HepG2 (cell line): ENCODE data around the gene NEURL1. TPM values are rescaled to one million over a fixed set of nuclear protein-coding genes. Genes with fewer than 3 reads are reported as not detected.

Experiments used
- ATAC-seq: fragments of 200-7000 bp; cut with Tn5 transposase; 3 replicates; pipeline ENCODE4 v1.9.1; 2020; ENCODE audit warnings: mild to moderate bottlenecking, moderate library complexity
- BruUV-seq: library from RNA; stranded (reverse); fragments of 400-500 nt; replicated peaks from 2 replicates; lab custom pipeline; 2021; lab: Mats Ljungman, UMichigan
- CTCF ChIA-PET: fragments of 300-600 bp; formaldehyde crosslinking; extraction: SDS; loops from one replicate; lab custom pipeline; 2021; ENCODE audit warnings: low total read pairs, inconsistent platforms, low intra/inter-chr PET ratio; lab: Yijun Ruan, JAX
- POLR2A ChIA-PET: fragments of 350-600 bp; sonication (Branson Sonifier 250); formaldehyde crosslinking; loops from one replicate; lab custom pipeline; 2020; ENCODE audit warnings: antibody characterized with exemption, inconsistent platforms; lab: Yijun Ruan, JAX
- DNase-seq: peaks from one replicate; pipeline ENCODE4 v3.0.0-alpha.2; 2015; ENCODE audit warnings: low spot score
- FAIRE-seq: peaks from 3 replicates; lab custom pipeline; 2011; peaks lifted over from hg19 to GRCh38; lab: Jason Lieb, UNC
- H2AFZ ChIP-seq: one replicate; pipeline ENCODE4 v1.6.1; 2011; ENCODE audit warnings: low read length, inconsistent platforms
- H3K27ac ChIP-seq: fragments of 300-600 bp; 3 replicates; pipeline ENCODE4 v1.8.0; 2011; ENCODE audit warnings: mixed run types, mild to moderate bottlenecking, mixed read lengths, low read length, inconsistent platforms; ENCODE audit not compliant: insufficient read depth; ENCODE audit errors: extremely low read length
- H3K27me3 ChIP-seq, 2 experiments: fragments of 200-600 bp in 1 of 2; 2 replicates in 1 of 2; 3 replicates in 1 of 2; pipeline versions ENCODE4 v1.6.0 to v1.8.0; 2011; ENCODE audit warnings: low read length in 2 of 2, mild to moderate bottlenecking in 2 of 2, moderate library complexity in 2 of 2, inconsistent platforms in 1 of 2; ENCODE audit not compliant: insufficient read depth in 2 of 2, control insufficient read depth in 1 of 2
- H3K36me3 ChIP-seq, 2 experiments: fragments of 200-600 bp in 1 of 2; replicated peaks in 1 of 2; 2 replicates in 1 of 2; 3 replicates in 1 of 2; pipeline versions ENCODE4 v1.5.1 to v1.8.0; 2011; ENCODE audit warnings: low read length in 2 of 2, inconsistent platforms in 1 of 2; ENCODE audit not compliant: insufficient read depth in 2 of 2, control insufficient read depth in 1 of 2
- H3K4me1 ChIP-seq: 2 replicates; pipeline ENCODE4 v1.5.1; 2012; ENCODE audit warnings: low read length, inconsistent platforms; ENCODE audit not compliant: insufficient read depth
- H3K4me2 ChIP-seq: 2 replicates; pipeline ENCODE4 v1.6.0; 2011; ENCODE audit warnings: low read depth, low read length, inconsistent platforms
- H3K4me3 ChIP-seq, 3 experiments: fragments of 200-600 bp in 1 of 3; sonication (generic), shearing (Covaris generic) in 1 of 3; replicated peaks in 1 of 3; 2 replicates each; pipeline ENCODE4 v1.5.1; 2011 to 2016; ENCODE audit warnings: low read length in 3 of 3, inconsistent platforms in 2 of 3, low read depth in 2 of 3, mild to moderate bottlenecking in 2 of 3, control low read depth in 1 of 3, mixed read lengths in 1 of 3; ENCODE audit not compliant: insufficient read depth in 1 of 3
- H3K79me2 ChIP-seq: one replicate; pipeline ENCODE4 v1.6.1; 2011; ENCODE audit warnings: low read length, inconsistent platforms; ENCODE audit not compliant: insufficient read depth
- H3K9ac ChIP-seq: 2 replicates; pipeline ENCODE4 v1.6.0; 2011; ENCODE audit warnings: mild to moderate bottlenecking, low read depth, low read length, inconsistent platforms; ENCODE audit not compliant: insufficient read depth
- H3K9me3 ChIP-seq: 2 replicates; pipeline ENCODE4 v1.5.1; 2012; ENCODE audit warnings: mild to moderate bottlenecking, low read length
- H4K20me1 ChIP-seq: 2 replicates; pipeline ENCODE4 v1.6.0; 2011; ENCODE audit warnings: inconsistent platforms, mild to moderate bottlenecking, low read length, moderate library complexity; ENCODE audit not compliant: insufficient read depth
- FIP1L1 ChIP-seq: fragments of 200-400 bp; formaldehyde crosslinking; IDR thresholded peaks from 2 replicates; pipeline ENCODE4 v1.6.1; 2018; ENCODE audit warnings: low read depth, mild to moderate bottlenecking, low read length, moderate library complexity, borderline replicate concordance; ENCODE audit not compliant: insufficient read depth
- MTF2 ChIP-seq: sonication (generic); formaldehyde crosslinking; IDR thresholded peaks from 2 replicates; pipeline ENCODE4 v1.5.0; 2020; ENCODE audit warnings: missing genetic modification reagents, borderline replicate concordance
- MYC ChIP-seq: sonication (generic); formaldehyde crosslinking; IDR thresholded peaks from 2 replicates; pipeline ENCODE4 v1.9.0; 2021; ENCODE audit warnings: missing genetic modification reagents, borderline replicate concordance
- ZBTB10 ChIP-seq: sonication (generic); formaldehyde crosslinking; IDR thresholded peaks from 2 replicates; pipeline ENCODE4 v1.4.0; 2020; ENCODE audit warnings: missing genetic modification reagents, borderline replicate concordance
- ZBTB2 ChIP-seq: sonication (generic); formaldehyde crosslinking; IDR thresholded peaks from 2 replicates; pipeline ENCODE4 v1.8.0; 2022; ENCODE audit warnings: low read depth, missing genetic modification reagents
- ZC3H13 ChIP-seq: sonication (generic); formaldehyde crosslinking; IDR thresholded peaks from 2 replicates; pipeline ENCODE4 v1.8.1; 2023; ENCODE audit warnings: mild to moderate bottlenecking, missing genetic modification reagents, moderate library complexity
- ZNF572 ChIP-seq: sonication (generic); formaldehyde crosslinking; IDR thresholded peaks from 2 replicates; pipeline ENCODE4 v1.5.1; 2020; ENCODE audit warnings: mild to moderate bottlenecking, missing genetic modification reagents
- ZNF580 ChIP-seq: IDR thresholded peaks from 2 replicates; pipeline ENCODE4 v1.6.1; 2016; ENCODE audit warnings: low read depth, borderline replicate concordance
- ZNF672 ChIP-seq: sonication (generic); formaldehyde crosslinking; IDR thresholded peaks from 2 replicates; pipeline ENCODE4 v1.8.1; 2022; ENCODE audit warnings: missing genetic modification reagents
- ZNF678 ChIP-seq: sonication (generic); formaldehyde crosslinking; IDR thresholded peaks from 2 replicates; pipeline ENCODE4 v1.4.0; 2020; ENCODE audit warnings: mild to moderate bottlenecking, missing genetic modification reagents
- WGBS: methylation state at CpG from one replicate; pipeline ENCODE4 v1.1.6; 2017; ENCODE audit warnings: low lambda C conversion rate; 5-methylcytosine and 5-hydroxymethylcytosine counted together
- in situ Hi-C: cut with HindIII; loops from 2 replicates; pipeline ENCODE4 v1.10.0; 2017; ENCODE audit warnings: low pct_unique_long_range_greater_than_20kb; ENCODE audit not compliant: extremely low pct_ligation_motif_present
- intact Hi-C: fragments of 100-400 bp; cut with micrococcal nuclease; formaldehyde crosslinking; loops from one replicate; pipeline ENCODE4 v1.10.0; 2022; ENCODE audit not compliant: unreplicated experiment
- polyA plus RNA-seq, 8 experiments: library from polyadenylated mRNA; depleted of rRNA in 3 of 8; stranded (reverse) in 7 of 8; unstranded in 1 of 8; fragments of >200 nt; fragmentation: Illumina TruSeq in 4 of 8; extraction: Trizol in 4 of 8; gene quantifications; 2 replicates each; pipeline versions ENCODE4 v1.2.1 to v1.2.3, GENCODE V29; 2011 to 2016; ENCODE audit warnings: low read depth in 4 of 8, missing spikeins in 1 of 8, mixed read lengths in 1 of 8; ENCODE audit not compliant: insufficient read depth in 1 of 8
- total RNA-seq, 5 experiments: library from RNA; depleted of rRNA; stranded (reverse); fragments of >200 nt; fragmentation: Illumina TruSeq; extraction: Trizol; gene quantifications; 2 replicates each; pipeline ENCODE4 v1.2.3, GENCODE V29; 2016; ENCODE audit warnings: low read depth in 1 of 5

The NEURL1 gene
- total and polyA plus RNA-seq, 2 of the 13 experiments (the other 11 are each of a cell fraction or from before 2014, with no cell fraction given), result not detected

- TF ChIP-seq ZNF580 (CRISPR knock-in tag) (0 out of 2 replicates have a peak, but pooled peaks have one; percentile 30), ZNF672 (no peak), ZBTB10 (no peak), ZNF572 (CRISPR knock-in tag) (no peak), FIP1L1 (no peak)
These were observed 98.9 kb downstream of the NEURL1 start (continued) for GRCh38 chr10:103592186-103593021.

- Histone ChIP-seq H3K79me2 (no peaks in the 10 kb centered on the region), H3K4me2 (no peak overlapping the region), H4K20me1 (0 out of 2 replicates have a peak, but pooled peaks cover 3% of the 10 kb centered on the region), H3K9ac (no peak overlapping the region), H3K27me3 (peaks cover 2 to 6% of the 10 kb centered on the region in 2 experiments; a peak in 1 of 5 replicates), H3K9me3 (no peaks in the 10 kb centered on the region), H3K4me3 (no peak overlapping the region), H3K4me1 (peaks cover 9% of the 10 kb centered on the region), H3K36me3 (no peaks in the 10 kb centered on the region), H2AFZ (no peak overlapping the region), H3K27ac (no peak overlapping the region)
- FAIRE-seq (no peak), DNase-seq (no peak), ATAC-seq (peak; percentile 8)
- TF ChIP-seq MTF2 (CRISPR knock-in tag) (no peak), ZNF678 (CRISPR knock-in tag) (no peak), ZBTB2 (CRISPR knock-in tag) (no peak), ZC3H13 (CRISPR knock-in tag) (0 out of 2 replicates have a peak, but pooled peaks have one; percentile 42), MYC (CRISPR knock-in tag) (0 out of 2 replicates have a peak, but pooled peaks have one; percentile 3)
- ChIA-PET CTCF (interaction anchor here (1.1 kb wide), 2 partner anchors 111 to 176 kb away, joined by 3 to 5 read pairs; no protein-coding TSS in a partner anchor), POLR2A (no interaction called here)
- in situ Hi-C loops, result no loop called here
- WGBS, result 83% methylated on average over 3 of the region's 3 CpGs
- no TSS peak for BruUV-seq
- intact Hi-C loops, result loop anchor here (10.0 kb wide), 1 partner anchor 108 kb away; no protein-coding TSS in a partner anchor
These were observed 99.6 kb downstream of the NEURL1 start for GRCh38 chr10:103593022-103593570.
